ENCODE results near the gene FNBP1.
"Not testable (repeated sequence)": the region's sequence is repeated elsewhere in the genome, so short reads cannot be mapped to it uniquely, and the experiment has no call there.

Gene FNBP1

DNA sequence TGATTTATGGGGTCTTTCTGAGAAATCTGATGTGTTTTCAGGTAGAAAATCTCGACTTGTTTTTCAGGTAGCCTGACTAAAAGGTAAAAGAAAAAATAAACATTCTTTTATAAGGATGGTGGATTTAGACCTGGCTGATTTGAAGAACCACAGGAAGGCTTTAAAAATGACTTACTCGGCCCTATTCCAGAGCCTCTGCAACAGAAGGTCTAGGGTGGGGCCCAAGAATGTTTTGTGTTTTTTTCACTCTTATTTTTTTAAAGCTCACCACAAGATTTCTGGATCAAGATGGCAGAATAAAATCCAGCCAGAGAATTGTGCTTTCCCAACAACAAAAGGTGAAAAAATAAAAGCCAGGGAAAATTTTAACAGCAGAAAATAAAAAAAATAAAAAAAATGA is 59.1 kb downstream of the FNBP1 start:
- DNase-seq (ENCODE audit: low read depth): peak; percentile 54

DNA sequence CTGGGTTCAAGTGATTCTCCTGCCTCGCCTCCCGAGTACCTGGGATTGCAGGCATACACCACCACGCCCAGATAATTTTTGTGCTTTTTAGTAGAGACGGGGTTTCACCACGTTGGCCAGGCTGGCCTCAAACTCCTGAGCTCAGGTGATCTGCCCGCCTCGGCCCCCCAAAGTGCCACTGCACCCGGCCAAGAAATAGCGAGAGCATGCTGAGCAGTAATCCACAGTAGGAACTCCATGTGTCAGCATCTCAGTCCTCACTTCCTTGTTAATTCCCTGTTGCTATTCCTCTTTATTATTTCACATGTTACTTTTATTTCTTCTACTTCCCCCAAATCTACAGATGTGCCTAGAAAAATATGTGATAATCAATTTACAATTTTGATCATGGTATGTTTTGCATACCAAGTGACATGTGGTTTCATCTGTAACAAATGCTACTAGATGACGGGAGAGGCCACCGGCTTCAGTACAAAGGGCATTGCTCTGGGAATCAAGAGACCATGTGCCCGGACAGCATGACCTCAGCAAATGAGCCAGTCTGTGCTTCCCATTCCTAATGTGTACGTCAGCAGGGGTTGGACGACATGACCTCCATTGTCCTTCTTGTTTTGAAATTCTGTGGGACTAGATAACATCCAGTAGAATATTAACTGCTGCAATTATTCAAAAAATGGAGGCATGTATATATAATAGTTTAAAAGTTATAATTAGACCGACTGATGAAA is 61.6 kb downstream of the FNBP1 start:
- no peak overlapping the region for H3K4me3 ChIP-seq (replicated peaks; ENCODE audit: low read depth, low read length)
- TF ChIP-seq, protein P1, sequence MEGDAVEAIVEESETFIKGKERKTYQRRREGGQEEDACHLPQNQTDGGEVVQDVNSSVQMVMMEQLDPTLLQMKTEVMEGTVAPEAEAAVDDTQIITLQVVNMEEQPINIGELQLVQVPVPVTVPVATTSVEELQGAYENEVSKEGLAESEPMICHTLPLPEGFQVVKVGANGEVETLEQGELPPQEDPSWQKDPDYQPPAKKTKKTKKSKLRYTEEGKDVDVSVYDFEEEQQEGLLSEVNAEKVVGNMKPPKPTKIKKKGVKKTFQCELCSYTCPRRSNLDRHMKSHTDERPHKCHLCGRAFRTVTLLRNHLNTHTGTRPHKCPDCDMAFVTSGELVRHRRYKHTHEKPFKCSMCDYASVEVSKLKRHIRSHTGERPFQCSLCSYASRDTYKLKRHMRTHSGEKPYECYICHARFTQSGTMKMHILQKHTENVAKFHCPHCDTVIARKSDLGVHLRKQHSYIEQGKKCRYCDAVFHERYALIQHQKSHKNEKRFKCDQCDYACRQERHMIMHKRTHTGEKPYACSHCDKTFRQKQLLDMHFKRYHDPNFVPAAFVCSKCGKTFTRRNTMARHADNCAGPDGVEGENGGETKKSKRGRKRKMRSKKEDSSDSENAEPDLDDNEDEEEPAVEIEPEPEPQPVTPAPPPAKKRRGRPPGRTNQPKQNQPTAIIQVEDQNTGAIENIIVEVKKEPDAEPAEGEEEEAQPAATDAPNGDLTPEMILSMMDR (IDR thresholded peaks at IDR 0.05; ENCODE audit: low read length, missing control alignments): no peak
- DNase-seq (ENCODE audit: low read depth): peak; percentile 95

More for the DNA sequence above, 59.1 kb downstream of the FNBP1 start:
- no peak overlapping the region for H3K4me3 ChIP-seq (replicated peaks; ENCODE audit: low read depth, low read length)
- TF ChIP-seq, protein P1 (IDR thresholded peaks at IDR 0.05; ENCODE audit: low read length, missing control alignments): no peak

DNA sequence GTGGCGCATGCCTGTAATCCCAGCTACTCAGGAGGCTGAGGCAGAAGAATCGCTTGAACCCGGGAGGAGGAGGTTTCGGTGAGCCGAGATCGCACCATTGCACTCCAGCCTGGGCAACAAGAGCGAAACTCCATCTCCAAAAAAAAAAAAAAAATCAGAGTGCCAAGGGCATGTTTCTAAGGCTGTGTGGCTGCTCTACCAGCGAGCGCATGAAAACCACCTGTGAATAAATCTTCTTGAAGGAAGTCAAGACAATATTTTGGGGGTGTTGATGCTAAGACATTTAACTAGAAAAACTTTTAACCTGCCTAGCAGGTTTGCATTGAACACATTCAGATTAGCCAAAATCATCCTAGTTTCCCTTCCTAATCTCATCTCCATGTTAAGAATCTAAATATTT is 62.8 kb downstream of the FNBP1 start:
- not testable (repeated sequence) for DNase-seq (ENCODE audit: low read depth); H3K4me3 ChIP-seq (replicated peaks; ENCODE audit: low read depth, low read length)

DNA sequence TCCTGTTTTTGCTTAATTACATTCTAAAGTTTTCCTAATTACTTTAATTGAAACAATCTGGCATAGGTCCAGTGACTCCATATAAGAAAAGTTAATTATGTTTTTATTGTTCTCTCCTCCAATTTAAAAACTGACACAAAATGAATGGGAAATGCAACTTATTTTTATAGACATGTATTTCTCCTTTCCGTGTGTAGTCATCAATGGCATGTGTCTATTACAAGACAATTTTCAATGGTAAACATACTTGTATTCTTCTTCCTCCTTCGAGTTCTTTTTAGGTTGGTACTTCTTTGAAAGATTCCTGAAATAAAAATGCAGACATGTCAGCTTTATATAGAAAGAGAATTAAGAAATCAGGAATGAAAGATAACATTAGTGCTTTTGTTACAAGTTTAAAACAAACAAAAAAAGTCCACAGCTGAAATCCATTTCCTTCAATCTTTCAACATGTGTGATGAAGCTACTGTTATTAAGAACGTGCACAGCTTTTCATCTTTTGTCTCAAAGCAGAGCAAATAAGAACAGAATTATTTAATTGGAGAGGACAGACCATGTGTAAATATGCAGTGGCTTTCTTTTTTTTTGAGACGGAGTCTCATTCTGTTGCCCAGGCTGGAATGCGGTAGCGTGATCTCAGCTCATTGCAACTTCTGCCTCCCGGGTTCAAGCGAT is 63.8 kb downstream of the FNBP1 start:
- TF ChIP-seq, protein P1 (IDR thresholded peaks at IDR 0.05; ENCODE audit: low read length, missing control alignments): no peak
- DNase-seq (ENCODE audit: low read depth): peak; percentile 27
- no peak overlapping the region for H3K4me3 ChIP-seq (replicated peaks; ENCODE audit: low read depth, low read length)

DNA sequence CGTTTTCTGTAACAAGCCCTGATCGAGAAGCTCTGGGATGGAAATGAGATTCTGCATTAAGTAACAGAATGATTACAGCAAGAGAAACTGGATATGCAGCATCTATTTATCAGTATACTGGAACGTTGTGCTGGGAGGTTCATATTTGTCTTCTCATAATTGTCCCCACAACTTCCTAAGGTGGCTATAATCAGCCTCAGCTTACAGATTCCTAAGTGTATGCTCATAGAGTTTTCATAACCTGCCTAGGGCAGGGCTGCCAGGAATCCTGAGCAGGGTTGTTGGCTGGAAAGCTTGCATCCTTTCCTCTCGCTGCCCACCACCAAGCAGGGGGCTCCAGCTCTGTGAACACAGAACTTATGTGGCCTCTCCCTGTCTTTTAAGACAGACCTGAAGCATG is 70.2 kb downstream of the FNBP1 start:
- DNase-seq (ENCODE audit: low read depth): no peak
- no peak overlapping the region for H3K4me3 ChIP-seq (replicated peaks; ENCODE audit: low read depth, low read length)
- TF ChIP-seq, protein P1 (IDR thresholded peaks at IDR 0.05; ENCODE audit: low read length, missing control alignments): no peak

DNA sequence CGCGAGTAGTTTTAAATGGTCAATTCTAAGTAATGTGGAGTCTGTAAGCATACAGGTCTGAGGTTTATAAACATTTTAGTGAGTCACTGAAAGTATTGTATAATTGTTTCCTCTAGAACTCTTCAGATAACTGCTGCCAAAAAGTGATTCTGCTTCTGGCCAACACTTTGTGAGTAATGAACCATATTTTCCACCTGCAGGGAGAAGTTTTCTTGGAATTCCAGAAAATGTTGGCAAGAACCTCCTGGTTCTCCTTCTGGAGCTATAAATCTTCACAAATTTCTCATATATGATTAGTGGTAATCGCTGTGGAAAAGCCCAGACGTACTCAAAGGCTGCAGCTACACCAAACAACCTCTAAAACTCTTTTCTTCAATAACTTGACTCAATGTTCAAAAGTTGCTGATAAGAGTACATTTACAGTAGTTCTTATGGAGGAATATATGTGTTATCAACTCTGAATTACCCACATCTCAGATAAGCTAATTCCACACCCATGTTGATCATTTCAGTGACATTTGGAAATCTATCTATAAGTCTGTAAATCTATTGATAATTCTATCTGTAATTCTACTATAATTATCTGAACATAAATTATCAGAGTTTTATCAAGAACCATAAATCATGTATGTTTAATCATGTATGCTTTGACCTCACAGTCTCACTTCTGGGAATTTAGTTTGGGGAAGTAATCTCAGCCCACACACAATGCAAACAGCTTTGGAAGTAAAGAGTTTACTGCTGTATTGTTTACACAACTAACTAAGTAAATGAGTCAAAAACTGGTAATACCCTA is 74.1 kb downstream of the FNBP1 start:
- TF ChIP-seq, protein P1 (IDR thresholded peaks at IDR 0.05; ENCODE audit: low read length, missing control alignments): no peak
- peak; percentile 90 for DNase-seq (ENCODE audit: low read depth)
- H3K4me3 ChIP-seq (replicated peaks; ENCODE audit: low read depth, low read length): no peak overlapping the region
